Caki2 (cell line): Measurements from ENCODE around the gene AJUBA. TPM values are rescaled to one million over a fixed set of nuclear protein-coding genes. Genes with fewer than 3 reads are reported as not detected.
"Not testable (repeated sequence)": the region's sequence is repeated elsewhere in the genome, so short reads cannot be mapped to it uniquely, and the experiment has no call there.

Experiments
- DNase-seq: peaks from one replicate; pipeline ENCODE4 v3.0.0-alpha.2; 2015; ENCODE audit warnings: low read depth
- in situ Hi-C: cut with HindIII; loops from 2 replicates; pipeline ENCODE4 v1.10.0; 2016; ENCODE audit warnings: low sequenced_read_pairs, low pct_unique_long_range_greater_than_20kb, mixed read lengths
- total RNA-seq: library from RNA; depleted of rRNA; stranded (reverse); fragments of >200 nt; shearing (Covaris generic); gene quantifications from 2 replicates; pipeline ENCODE4 v1.2.3, GENCODE V29; 2014; ENCODE audit warnings: low replicate concordance; rRNA removed

Gene AJUBA
- 109 and 119 TPM in 2 replicates for total RNA-seq

GRCh38 chr14:22982477-22983245, at the start of gene AJUBA:
Gene AJUBA (minus strand): TSS chr14:22982551. CDS start chr14:22982266, 285 bp downstream.
- in situ Hi-C loops, result no loop called here
- DNase-seq, result peak; percentile 83

GRCh38 chr14:23030936-23031335, 48.6 kb upstream of the AJUBA start:
- DNase-seq, result no peak
- in situ Hi-C loops, result no loop called here

GRCh38 chr14:23028799-23029198, 46.4 kb upstream of the AJUBA start:
- in situ Hi-C loops, result no loop called here
- DNase-seq, result no peak

GRCh38 chr14:23025151-23025814, 42.9 kb upstream of the AJUBA start:
- DNase-seq, result peak; percentile 12
- in situ Hi-C loops, result no loop called here

- no peak for DNase-seq
- in situ Hi-C loops, result no loop called here
Measured at GRCh38 chr14:23024612-23025075, 42.3 kb upstream of the AJUBA start.

- no peak for DNase-seq
- in situ Hi-C loops, result no loop called here
Measured at GRCh38 chr14:23023795-23024152, 41.4 kb upstream of the AJUBA start.

- DNase-seq, result no peak
- in situ Hi-C loops, result no loop called here
Measured at GRCh38 chr14:23023022-23023794, 40.9 kb upstream of the AJUBA start.

- no peak for DNase-seq
- in situ Hi-C loops, result no loop called here
Measured at GRCh38 chr14:23021889-23022442, 39.6 kb upstream of the AJUBA start.

DNA sequence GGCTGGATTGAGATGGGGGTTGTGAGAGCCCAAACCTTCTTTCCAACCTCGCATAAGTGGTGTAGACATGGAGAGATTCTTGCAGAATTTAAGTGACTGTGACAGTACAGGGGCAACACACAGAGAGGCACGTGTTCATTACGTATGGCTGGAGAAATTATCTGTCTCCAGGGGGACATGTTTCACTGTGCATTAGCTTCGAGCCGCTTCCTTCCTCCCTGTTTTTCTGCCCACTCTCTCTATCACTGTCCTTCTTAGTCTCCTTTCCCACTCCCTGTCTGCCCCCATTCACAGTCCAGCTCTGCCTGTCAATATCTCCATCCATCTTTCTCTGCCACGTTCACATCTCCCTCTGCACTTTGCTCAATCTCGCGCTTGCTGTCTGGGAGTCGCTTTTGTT, 39.1 kb upstream of the AJUBA start:
- DNase-seq, result no peak
- in situ Hi-C loops, result no loop called here

GRCh38 chr14:23020143-23021128, 38.1 kb upstream of the AJUBA start:
- no peak for DNase-seq
- in situ Hi-C loops, result no loop called here

DNA sequence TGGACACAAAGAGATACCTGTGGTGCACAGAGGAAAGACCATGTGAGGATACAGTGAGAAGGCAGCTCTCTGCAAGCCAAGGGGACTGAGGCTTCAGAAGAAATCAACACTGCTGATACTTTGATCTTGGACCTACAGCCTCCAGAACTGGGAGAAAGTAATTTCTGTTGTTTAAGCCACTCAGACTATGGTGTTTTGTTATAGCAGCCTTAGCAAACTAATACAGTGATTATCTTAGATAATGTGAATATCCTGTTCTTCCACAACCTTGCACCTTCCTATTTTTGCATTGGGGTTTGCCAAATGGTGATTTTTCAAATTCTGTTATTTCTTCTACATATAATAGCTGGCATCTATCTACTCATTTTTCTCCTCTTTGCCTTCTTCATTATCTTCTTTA, 35.8 kb upstream of the AJUBA start:
- no peak for DNase-seq
- in situ Hi-C loops, result no loop called here

GRCh38 chr14:23017091-23017490, 34.7 kb upstream of the AJUBA start:
- no peak for DNase-seq
- in situ Hi-C loops, result no loop called here

DNA sequence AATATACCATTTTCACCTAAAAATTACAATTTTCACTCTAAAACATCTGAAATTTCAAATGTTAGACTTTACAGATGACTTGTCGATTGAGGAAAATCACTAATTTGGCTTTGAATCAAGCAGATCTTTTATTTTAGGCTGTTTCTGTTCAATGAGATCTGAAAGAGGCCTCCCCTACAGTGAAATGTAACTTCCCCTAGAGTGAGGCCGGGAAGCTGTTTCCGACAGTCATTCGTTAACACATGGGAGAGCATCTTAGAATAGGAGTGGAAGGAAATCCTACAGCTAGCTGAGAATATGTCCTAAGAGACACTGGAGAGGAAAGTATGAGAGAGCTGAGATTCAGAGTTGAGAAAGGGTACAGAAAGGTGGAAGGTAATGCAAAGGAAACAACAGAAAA, 33.3 kb upstream of the AJUBA start:
- no peak for DNase-seq
- in situ Hi-C loops, result no loop called here

DNA sequence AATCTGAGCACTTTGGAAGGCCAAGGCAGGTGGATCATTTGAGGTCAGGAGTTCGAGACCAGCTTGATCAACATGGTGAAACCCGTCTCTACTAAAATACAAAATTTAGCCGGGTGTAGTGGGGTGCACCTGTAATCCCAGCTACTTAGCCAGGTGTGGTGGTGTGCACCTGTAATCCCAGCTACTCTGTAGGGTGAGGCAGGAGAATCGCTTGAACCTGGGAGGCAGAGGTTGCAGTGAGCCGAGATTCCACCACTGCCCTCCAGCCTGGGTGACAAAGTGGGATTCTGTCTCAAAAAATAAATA, 31.4 kb upstream of the AJUBA start:
- in situ Hi-C loops, result not testable (repeated sequence)

DNA sequence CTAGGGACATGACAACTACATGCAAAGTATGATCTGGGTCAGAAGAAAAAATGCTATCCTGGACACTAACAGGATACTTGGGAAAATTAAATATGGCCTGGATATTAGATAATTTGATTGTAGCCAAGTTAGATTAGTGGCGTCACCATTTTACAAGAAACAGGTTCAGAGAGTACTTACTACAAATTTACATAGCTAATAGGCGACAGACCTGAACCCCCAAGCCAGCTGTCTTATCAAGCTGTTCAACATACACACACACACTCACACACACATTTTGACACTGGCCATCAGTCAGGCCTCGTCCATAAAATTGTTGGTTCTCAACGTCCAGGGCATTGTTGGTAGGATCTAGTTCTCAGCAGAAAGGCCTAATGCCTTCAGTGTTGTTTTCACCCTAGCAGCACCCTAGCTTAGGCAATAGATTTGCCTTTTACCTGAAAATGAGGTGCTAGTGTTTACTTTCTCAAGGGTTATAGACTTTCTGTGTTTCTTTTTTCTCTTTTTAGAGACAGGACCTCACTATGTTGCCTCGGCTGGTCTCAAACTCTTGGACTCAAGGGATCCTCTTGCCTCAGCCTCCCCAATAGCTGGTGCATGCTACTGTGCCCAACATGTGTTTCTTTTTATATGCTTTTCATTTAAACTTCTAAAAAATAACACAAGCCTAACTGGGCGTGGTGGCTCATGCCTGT, 30.9 kb upstream of the AJUBA start:
- DNase-seq, result no peak
- in situ Hi-C loops, result no loop called here

More for the DNA sequence above, 31.4 kb upstream of the AJUBA start:
- not testable (repeated sequence) for DNase-seq

GRCh38 chr14:23009939-23010726, 27.8 kb upstream of the AJUBA start, which contains the start of gene C14orf93:
Gene C14orf93 (minus strand): TSS chr14:23010143. CDS start chr14:22999023, 11,120 bp downstream.
- in situ Hi-C loops, result no loop called here
- peak; percentile 70 for DNase-seq
